Measurements from ENCODE around the gene RNPEPL1.

Gene RNPEPL1

GRCh38 chr2:240591784-240592183, 23.5 kb downstream of the RNPEPL1 start:
- no peak for DNase-seq (ENCODE audit: low read depth)

- no peak for DNase-seq (ENCODE audit: low read depth)
These were observed 24.9 kb downstream of the RNPEPL1 start for GRCh38 chr2:240593026-240593702.

GRCh38 chr2:240593703-240594451, 25.6 kb downstream of the RNPEPL1 start:
- DNase-seq (ENCODE audit: low read depth) = no peak

- no peak for DNase-seq (ENCODE audit: low read depth)
These were observed 26.5 kb downstream of the RNPEPL1 start for GRCh38 chr2:240594511-240595380.

GRCh38 chr2:240595381-240596079, 27.2 kb downstream of the RNPEPL1 start:
- DNase-seq (ENCODE audit: low read depth) = no peak

- no peak for DNase-seq (ENCODE audit: low read depth)
These were observed 27.8 kb downstream of the RNPEPL1 start for GRCh38 chr2:240596080-240596460.

GRCh38 chr2:240596491-240596931, 28.2 kb downstream of the RNPEPL1 start:
- DNase-seq (ENCODE audit: low read depth) = no peak

- DNase-seq (ENCODE audit: low read depth) = no peak
These were observed 28.8 kb downstream of the RNPEPL1 start for GRCh38 chr2:240597054-240597418.

GRCh38 chr2:240597419-240598181, 29.3 kb downstream of the RNPEPL1 start:
- no peak for DNase-seq (ENCODE audit: low read depth)

- DNase-seq (ENCODE audit: low read depth) = no peak
These were observed 30.1 kb downstream of the RNPEPL1 start for GRCh38 chr2:240598311-240598911.

- no peak for DNase-seq (ENCODE audit: low read depth)
These were observed 30.9 kb downstream of the RNPEPL1 start for GRCh38 chr2:240599141-240599583.

GRCh38 chr2:240600451-240600961, 32.2 kb downstream of the RNPEPL1 start:
- DNase-seq (ENCODE audit: low read depth) = no peak

- DNase-seq (ENCODE audit: low read depth) = no peak
These were observed 33.0 kb downstream of the RNPEPL1 start for GRCh38 chr2:240601061-240601830.

GRCh38 chr2:240601831-240602160, 33.5 kb downstream of the RNPEPL1 start:
- no peak for DNase-seq (ENCODE audit: low read depth)

GRCh38 chr2:240602266-240603050, 34.2 kb downstream of the RNPEPL1 start:
- no peak for DNase-seq (ENCODE audit: low read depth)

GRCh38 chr2:240603081-240603835, 35.0 kb downstream of the RNPEPL1 start:
- no peak for DNase-seq (ENCODE audit: low read depth)

- DNase-seq (ENCODE audit: low read depth) = no peak
These were observed 35.6 kb downstream of the RNPEPL1 start for GRCh38 chr2:240603846-240604245.

- no peak for DNase-seq (ENCODE audit: low read depth)
These were observed 36.1 kb downstream of the RNPEPL1 start for GRCh38 chr2:240604291-240604938.

All from stromal cell of bone marrow (primary cell).